OCI-LY1 (cell line): ENCODE results near the gene LAMC2.

Experiments
- H2AFZ ChIP-seq: fragments of 200-600 bp; sonication (generic), shearing (Covaris generic); 2 replicates; pipeline ENCODE4 v1.6.0; 2014; ENCODE audit warnings: antibody characterized with exemption, mild to moderate bottlenecking, low read length
- H3F3A ChIP-seq: fragments of 200-600 bp; sonication (generic), shearing (Covaris generic); 2 replicates; pipeline ENCODE4 v1.6.0; 2014; ENCODE audit warnings: mild to moderate bottlenecking, antibody characterized with exemption, low read length, moderate library complexity; ENCODE audit not compliant: insufficient read depth
- H3K27ac ChIP-seq: fragments of 200-600 bp; sonication (generic); 2 replicates; pipeline ENCODE4 v1.5.1; 2014; ENCODE audit warnings: low read length, mixed run types, mild to moderate bottlenecking, low read depth; ENCODE audit not compliant: poor library complexity, severe bottlenecking
- H3K27me3 ChIP-seq: fragments of 200-600 bp; sonication (generic); 2 replicates; pipeline ENCODE4 v1.6.0; 2014; ENCODE audit warnings: antibody characterized with exemption, mild to moderate bottlenecking, low read length, moderate library complexity; ENCODE audit not compliant: insufficient read depth
- H3K36me3 ChIP-seq: fragments of 200-600 bp; sonication (generic); 2 replicates; pipeline ENCODE4 v1.6.1; 2014; ENCODE audit warnings: mild to moderate bottlenecking, antibody characterized with exemption, low read length, moderate library complexity, mixed read lengths; ENCODE audit not compliant: insufficient read depth
- H3K4me1 ChIP-seq: fragments of 200-600 bp; sonication (generic); 2 replicates; pipeline ENCODE4 v1.5.1; 2014; ENCODE audit warnings: mild to moderate bottlenecking, low read length, moderate library complexity; ENCODE audit not compliant: insufficient read depth, severe bottlenecking
- H3K4me2 ChIP-seq: fragments of 200-600 bp; sonication (generic), shearing (Covaris generic); 2 replicates; pipeline ENCODE4 v1.6.1; 2014; ENCODE audit warnings: low read length
- H3K4me3 ChIP-seq: fragments of 200-600 bp; sonication (generic); 2 replicates; pipeline ENCODE4 v1.5.1; 2014; ENCODE audit warnings: low read length, low read depth, mild to moderate bottlenecking, mixed read lengths; ENCODE audit not compliant: poor library complexity, severe bottlenecking
- H3K79me2 ChIP-seq: fragments of 200-600 bp; shearing (Covaris generic); 2 replicates; pipeline ENCODE4 v1.6.1; 2016; ENCODE audit warnings: mixed run types, low read length, mixed read lengths; ENCODE audit not compliant: insufficient read depth
- H3K9ac ChIP-seq: fragments of 200-600 bp; sonication (generic), shearing (Covaris generic); 2 replicates; pipeline ENCODE4 v1.6.1; 2014; ENCODE audit warnings: mild to moderate bottlenecking, low read length, mixed read lengths
- H3K9me2 ChIP-seq: fragments of 200-600 bp; sonication (generic), shearing (Covaris generic); 2 replicates; pipeline ENCODE4 v1.6.1; 2014; ENCODE audit warnings: low read depth, mild to moderate bottlenecking, low read length, mixed read lengths
- H3K9me3 ChIP-seq: fragments of 200-600 bp; shearing (Covaris generic); 2 replicates; pipeline ENCODE4 v1.6.1; 2014; ENCODE audit warnings: low read length, mixed read lengths
- H4K20me1 ChIP-seq: fragments of 200-600 bp; sonication (generic), shearing (Covaris generic); 2 replicates; pipeline ENCODE4 v1.6.0; 2016; ENCODE audit warnings: mild to moderate bottlenecking, low read length; ENCODE audit not compliant: insufficient read depth
- EZH2 ChIP-seq: fragments of 200-600 bp; sonication (generic), shearing (Covaris generic); IDR thresholded peaks from 2 replicates; pipeline ENCODE4 v1.8.0; 2017; ENCODE audit warnings: borderline replicate concordance, mixed run types, mild to moderate bottlenecking, antibody characterized with exemption, low read length, moderate library complexity, mixed read lengths
- TF ChIP-seq, protein P1 (sequence below): fragments of 200-600 bp; sonication (generic), shearing (Covaris generic); IDR thresholded peaks from 2 replicates; pipeline ENCODE4 v1.5.1; 2017; ENCODE audit warnings: mild to moderate bottlenecking, antibody characterized with exemption, low read length, moderate library complexity, mixed read lengths

The LAMC2 gene

DNA sequence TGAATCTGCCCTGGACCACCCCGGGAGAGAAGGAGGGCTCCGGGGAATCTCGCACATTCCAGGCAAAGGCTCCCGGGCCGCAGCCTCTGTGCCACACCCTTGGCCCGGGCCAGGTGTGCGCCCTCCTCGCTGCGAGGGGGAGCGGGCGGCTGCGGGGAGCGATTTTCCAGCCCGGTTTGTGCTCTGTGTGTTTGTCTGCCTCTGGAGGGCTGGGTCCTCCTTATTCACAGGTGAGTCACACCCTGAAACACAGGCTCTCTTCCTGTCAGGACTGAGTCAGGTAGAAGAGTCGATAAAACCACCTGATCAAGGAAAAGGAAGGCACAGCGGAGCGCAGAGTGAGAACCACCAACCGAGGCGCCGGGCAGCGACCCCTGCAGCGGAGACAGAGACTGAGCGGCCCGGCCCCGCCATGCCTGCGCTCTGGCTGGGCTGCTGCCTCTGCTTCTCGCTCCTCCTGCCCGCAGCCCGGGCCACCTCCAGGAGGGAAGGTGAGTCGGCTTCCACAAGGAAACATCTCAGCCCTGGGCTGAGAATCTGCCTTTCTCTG lies at the start of gene LAMC2:
Gene LAMC2 (plus strand): TSS at position 324 of the 550 bp plus-strand sequence. CDS start 89 bp downstream, at position 413.
- H2AFZ ChIP-seq: no peak within 1 kb of the TSS
- H3K4me3 ChIP-seq: no peak within 1 kb of the TSS

GRCh38 chr1:183137782-183138181 lies 48.3 kb upstream of the LAMC2 start:
- no peak overlapping the region for H3K27ac ChIP-seq
- H3K36me3 ChIP-seq: peaks cover 86% of the 10 kb centered on the region
- no peaks in the 10 kb centered on the region for H3K27me3 ChIP-seq
- H3K4me1 ChIP-seq: peaks cover 12% of the 10 kb centered on the region
- H3F3A ChIP-seq: no peaks in the 10 kb centered on the region
- H3K9me3 ChIP-seq: no peaks in the 10 kb centered on the region
- no peak overlapping the region for H3K4me3 ChIP-seq
- H3K79me2 ChIP-seq: no peaks in the 10 kb centered on the region
- no peaks in the 10 kb centered on the region for H4K20me1 ChIP-seq
- no peak overlapping the region for H2AFZ ChIP-seq
- H3K9ac ChIP-seq: no peak overlapping the region
- no peak overlapping the region for H3K4me2 ChIP-seq
- TF ChIP-seq, protein P1, sequence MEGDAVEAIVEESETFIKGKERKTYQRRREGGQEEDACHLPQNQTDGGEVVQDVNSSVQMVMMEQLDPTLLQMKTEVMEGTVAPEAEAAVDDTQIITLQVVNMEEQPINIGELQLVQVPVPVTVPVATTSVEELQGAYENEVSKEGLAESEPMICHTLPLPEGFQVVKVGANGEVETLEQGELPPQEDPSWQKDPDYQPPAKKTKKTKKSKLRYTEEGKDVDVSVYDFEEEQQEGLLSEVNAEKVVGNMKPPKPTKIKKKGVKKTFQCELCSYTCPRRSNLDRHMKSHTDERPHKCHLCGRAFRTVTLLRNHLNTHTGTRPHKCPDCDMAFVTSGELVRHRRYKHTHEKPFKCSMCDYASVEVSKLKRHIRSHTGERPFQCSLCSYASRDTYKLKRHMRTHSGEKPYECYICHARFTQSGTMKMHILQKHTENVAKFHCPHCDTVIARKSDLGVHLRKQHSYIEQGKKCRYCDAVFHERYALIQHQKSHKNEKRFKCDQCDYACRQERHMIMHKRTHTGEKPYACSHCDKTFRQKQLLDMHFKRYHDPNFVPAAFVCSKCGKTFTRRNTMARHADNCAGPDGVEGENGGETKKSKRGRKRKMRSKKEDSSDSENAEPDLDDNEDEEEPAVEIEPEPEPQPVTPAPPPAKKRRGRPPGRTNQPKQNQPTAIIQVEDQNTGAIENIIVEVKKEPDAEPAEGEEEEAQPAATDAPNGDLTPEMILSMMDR: no peak
- TF ChIP-seq EZH2: no peak
- H3K9me2 ChIP-seq: no peaks in the 10 kb centered on the region

More for the DNA sequence above, at the start of gene LAMC2:
- H3K79me2 ChIP-seq: no peaks in the 10 kb centered on the region
- no peaks in the 10 kb centered on the region for H3K9me3 ChIP-seq
- H3F3A ChIP-seq: no peaks in the 10 kb centered on the region
- H4K20me1 ChIP-seq: no peaks in the 10 kb centered on the region
- no peaks in the 10 kb centered on the region for H3K36me3 ChIP-seq
- H3K27ac ChIP-seq: no peak within 1 kb of the TSS
- no peaks in the 10 kb centered on the region for H3K4me1 ChIP-seq
- no peak within 1 kb of the TSS for H3K9ac ChIP-seq
- TF ChIP-seq, protein P1: no peak
- TF ChIP-seq EZH2: no peak
- H3K4me2 ChIP-seq: no peak within 1 kb of the TSS
- no peaks in the 10 kb centered on the region for H3K27me3 ChIP-seq
- no peaks in the 10 kb centered on the region for H3K9me2 ChIP-seq

GRCh38 chr1:183138301-183138700 lies 47.8 kb upstream of the LAMC2 start:
- no peak overlapping the region for H3K4me2 ChIP-seq

More at GRCh38 chr1:183138301-183138700, 47.8 kb upstream of the LAMC2 start:
- Histone ChIP-seq H3K9me2 (no peaks in the 10 kb centered on the region), H3K9ac (no peak overlapping the region), H4K20me1 (no peaks in the 10 kb centered on the region), H3K4me1 (peaks cover 12% of the 10 kb centered on the region), H2AFZ (no peak overlapping the region), H3K4me3 (no peak overlapping the region), H3K27me3 (no peaks in the 10 kb centered on the region), H3F3A (no peaks in the 10 kb centered on the region), H3K79me2 (no peaks in the 10 kb centered on the region), H3K27ac (no peak overlapping the region), H3K36me3 (peaks cover 86% of the 10 kb centered on the region), H3K9me3 (no peaks in the 10 kb centered on the region)
- TF ChIP-seq, protein P1: no peak
- TF ChIP-seq EZH2: no peak
